ENCODE results near the gene MRPL20.

- no peak for TF ChIP-seq PATZ1 (CRISPR knock-in tag; IDR thresholded peaks at IDR 0.05; ENCODE audit: borderline replicate concordance)
- TF ChIP-seq ESRRG (CRISPR knock-in tag; IDR thresholded peaks at IDR 0.05), result no peak
- TF ChIP-seq OSR1 (CRISPR knock-in tag; IDR thresholded peaks at IDR 0.05), result no peak
- no peak for TF ChIP-seq ISL1 (CRISPR knock-in tag; IDR thresholded peaks at IDR 0.05)
- TF ChIP-seq BACH2 (CRISPR knock-in tag; IDR thresholded peaks at IDR 0.05; ENCODE audit: borderline replicate concordance), result no peak
- no peak for TF ChIP-seq ZFP30 (CRISPR knock-in tag; IDR thresholded peaks at IDR 0.05)
- TF ChIP-seq PPARA (CRISPR knock-in tag; IDR thresholded peaks at IDR 0.05; ENCODE audit: borderline replicate concordance), result no peak
- TF ChIP-seq ZNF70 (CRISPR knock-in tag; IDR thresholded peaks at IDR 0.05), result no peak
- TF ChIP-seq, protein P1, sequence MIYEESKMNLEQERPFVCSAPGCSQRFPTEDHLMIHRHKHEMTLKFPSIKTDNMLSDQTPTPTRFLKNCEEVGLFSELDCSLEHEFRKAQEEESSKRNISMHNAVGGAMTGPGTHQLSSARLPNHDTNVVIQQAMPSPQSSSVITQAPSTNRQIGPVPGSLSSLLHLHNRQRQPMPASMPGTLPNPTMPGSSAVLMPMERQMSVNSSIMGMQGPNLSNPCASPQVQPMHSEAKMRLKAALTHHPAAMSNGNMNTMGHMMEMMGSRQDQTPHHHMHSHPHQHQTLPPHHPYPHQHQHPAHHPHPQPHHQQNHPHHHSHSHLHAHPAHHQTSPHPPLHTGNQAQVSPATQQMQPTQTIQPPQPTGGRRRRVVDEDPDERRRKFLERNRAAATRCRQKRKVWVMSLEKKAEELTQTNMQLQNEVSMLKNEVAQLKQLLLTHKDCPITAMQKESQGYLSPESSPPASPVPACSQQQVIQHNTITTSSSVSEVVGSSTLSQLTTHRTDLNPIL (CRISPR knock-in tag; IDR thresholded peaks at IDR 0.05; ENCODE audit: low read depth), result no peak
- TF ChIP-seq CSDC2 (CRISPR knock-in tag; IDR thresholded peaks at IDR 0.05), result no peak
These were observed 46.5 kb downstream of the MRPL20 start for GRCh38 chr1:1360506-1361169.

All from SK-N-SH treated with all-trans-retinoic acid at 6 μM for 48 hours (cell line).